Calu3 (cell line): ENCODE results near the gene LZTFL1. TPM values are rescaled to one million over a fixed set of nuclear protein-coding genes. Genes with fewer than 3 reads are reported as not detected.

Experiments
- BruUV-seq: library from RNA; stranded (reverse); fragments of 400-500 nt; replicated peaks from 2 replicates; lab custom pipeline; 2021; lab: Mats Ljungman, UMichigan
- CTCF ChIA-PET: fragments of 300-600 bp; sonication (Branson Sonifier 250); formaldehyde crosslinking; loops from one replicate; lab custom pipeline; 2022; ENCODE audit warnings: antibody characterized with exemption; lab: Charles Lee
- DNase-seq: peaks from one replicate; pipeline ENCODE4 v3.0.0; 2022
- H3K27ac Mint-ChIP-seq: one replicate; pipeline ENCODE4 v1.8.0; 2022; ENCODE audit warnings: mixed read lengths; ENCODE audit not compliant: unreplicated experiment
- H3K27me3 Mint-ChIP-seq: one replicate; pipeline ENCODE4 v1.8.0; 2022; ENCODE audit warnings: mixed read lengths; ENCODE audit not compliant: unreplicated experiment
- H3K36me3 Mint-ChIP-seq: one replicate; pipeline ENCODE4 v1.8.0; 2022; ENCODE audit warnings: mild to moderate bottlenecking, moderate library complexity, mixed read lengths; ENCODE audit not compliant: insufficient read depth, unreplicated experiment
- H3K4me1 Mint-ChIP-seq: one replicate; pipeline ENCODE4 v1.8.0; 2022; ENCODE audit warnings: mild to moderate bottlenecking, low read depth, mixed read lengths; ENCODE audit not compliant: unreplicated experiment
- H3K4me3 Mint-ChIP-seq: one replicate; pipeline ENCODE4 v1.8.0; 2022; ENCODE audit warnings: mild to moderate bottlenecking, low read depth, moderate library complexity, mixed read lengths; ENCODE audit not compliant: unreplicated experiment
- H3K9me3 Mint-ChIP-seq: one replicate; pipeline ENCODE4 v1.8.0; 2022; ENCODE audit warnings: low read depth, mixed read lengths; ENCODE audit not compliant: unreplicated experiment
- CTCF ChIP-seq: fragments of 200-600 bp; IDR thresholded peaks from one replicate; pipeline ENCODE4 v1.8.0; 2022; ENCODE audit warnings: antibody characterized with exemption; ENCODE audit not compliant: unreplicated experiment
- intact Hi-C: fragments of 100-400 bp; cut with micrococcal nuclease; formaldehyde crosslinking; loops from one replicate; pipeline ENCODE4 v1.10.0; 2022; ENCODE audit not compliant: unreplicated experiment
- total RNA-seq: library from RNA; stranded (reverse); gene quantifications from 2 replicates; pipeline ENCODE4 v1.2.3, GENCODE V29; 2022

The LZTFL1 gene
- total RNA-seq, 1 experiment from 2014 or later: 12.7 TPM

- H3K27me3 Mint-ChIP-seq: peaks cover 51% of the 10 kb centered on the region
- peaks cover 14% of the 10 kb centered on the region for H3K36me3 Mint-ChIP-seq
- BruUV-seq: no TSS peak
- H3K27ac Mint-ChIP-seq: no peak within 1 kb of the TSS
- TF ChIP-seq CTCF: no peak
- no peaks in the 10 kb centered on the region for H3K9me3 Mint-ChIP-seq
- intact Hi-C loops: no loop called here
- peak within 1 kb of the TSS; percentile 67 for H3K4me3 Mint-ChIP-seq
- peak; percentile 39 for DNase-seq
- CTCF ChIA-PET: interaction anchor here (0.6 to 1.8 kb wide), 2 partner anchors 37 to 140 kb away, joined by 4 to 5 read pairs; no protein-coding TSS in a partner anchor
- peaks cover 31% of the 10 kb centered on the region for H3K4me1 Mint-ChIP-seq
Observed at GRCh38 chr3:45795882-45796765, 45.8 kb downstream of the LZTFL1 start, which contains the start of gene SLC6A20. SLC6A20 (minus strand) TSS chr3:45796536; CDS start chr3:45796419, 117 bp downstream.

GRCh38 chr3:45795509-45795881 is 46.4 kb downstream of the LZTFL1 start:
- DNase-seq: no peak
- no TSS peak for BruUV-seq
- Mint-ChIP-seq H3K4me1 (peaks cover 29% of the 10 kb centered on the region), H3K4me3 (peak overlapping the region; percentile 67), H3K9me3 (no peaks in the 10 kb centered on the region), H3K36me3 (peaks cover 14% of the 10 kb centered on the region), H3K27ac (no peak overlapping the region), H3K27me3 (peaks cover 57% of the 10 kb centered on the region)
- CTCF ChIA-PET: no interaction called here
- TF ChIP-seq CTCF: no peak
- intact Hi-C loops: no loop called here

GRCh38 chr3:45794660-45795059 is 47.3 kb downstream of the LZTFL1 start:
- Mint-ChIP-seq H3K27me3 (peaks cover 64% of the 10 kb centered on the region), H3K9me3 (no peaks in the 10 kb centered on the region), H3K4me1 (peaks cover 26% of the 10 kb centered on the region), H3K36me3 (peaks cover 14% of the 10 kb centered on the region), H3K27ac (no peak overlapping the region), H3K4me3 (no peak overlapping the region)
- TF ChIP-seq CTCF: no peak
- CTCF ChIA-PET: no interaction called here
- no peak for DNase-seq
- intact Hi-C loops: no loop called here
- no TSS peak for BruUV-seq

GRCh38 chr3:45794177-45794560 is 47.8 kb downstream of the LZTFL1 start:
- H3K9me3 Mint-ChIP-seq: no peaks in the 10 kb centered on the region
- no TSS peak for BruUV-seq
- intact Hi-C loops: no loop called here
- CTCF ChIA-PET: interaction anchor here (1.1 kb wide), 1 partner anchor 11 kb away, joined by 3 read pairs; no protein-coding TSS in a partner anchor
- peaks cover 14% of the 10 kb centered on the region for H3K36me3 Mint-ChIP-seq
- H3K4me1 Mint-ChIP-seq: peaks cover 26% of the 10 kb centered on the region
- H3K4me3 Mint-ChIP-seq: no peak overlapping the region
- DNase-seq: no peak
- H3K27me3 Mint-ChIP-seq: peaks cover 64% of the 10 kb centered on the region
- no peak overlapping the region for H3K27ac Mint-ChIP-seq
- TF ChIP-seq CTCF: no peak
